T-helper 17 cell (primary cell): ENCODE data around the gene DPH2. TPM values are rescaled to one million over a fixed set of nuclear protein-coding genes. Genes with fewer than 3 reads are reported as not detected.

ENCODE experiments used
- ATAC-seq: fragments of 150-1000 bp; cut with Tn5 transposase; 2 replicates; pipeline ENCODE4 v1.10.0; 2021; ENCODE audit warnings: mild to moderate bottlenecking, moderate library complexity
- DNase-seq, 3 donors: peaks; one replicate each; pipeline versions ENCODE4 v3.0.0 to v3.0.0-alpha.2; 2020 to 2021
- H3K9me3 ChIP-seq: one replicate; pipeline ENCODE4 v1.7.0; 2013; ENCODE audit warnings: low read length, mild to moderate bottlenecking; ENCODE audit not compliant: control insufficient read depth, poor library complexity, severe bottlenecking
- H3K27ac Mint-ChIP-seq: one replicate; pipeline ENCODE4 v1.8.0; 2022; ENCODE audit warnings: mild to moderate bottlenecking, moderate library complexity, mixed read lengths
- H3K27me3 Mint-ChIP-seq: one replicate; pipeline ENCODE4 v1.8.0; 2022; ENCODE audit warnings: mixed read lengths
- H3K36me3 Mint-ChIP-seq: one replicate; pipeline ENCODE4 v1.8.0; 2022; ENCODE audit warnings: low read depth, mixed read lengths
- H3K4me1 Mint-ChIP-seq: one replicate; pipeline ENCODE4 v1.8.0; 2022; ENCODE audit warnings: mild to moderate bottlenecking, mixed read lengths
- H3K4me3 Mint-ChIP-seq: one replicate; pipeline ENCODE4 v1.8.0; 2022; ENCODE audit warnings: mild to moderate bottlenecking, moderate library complexity, mixed read lengths
- total RNA-seq, 4 donors: library from RNA in 2 of 4; stranded (reverse) in 2 of 4; gene quantifications; one replicate each; pipeline ENCODE4 v1.2.3 and lab custom pipeline; 2022 to 2026

DPH2 gene
- total RNA-seq, 2 donors from 2014 or later: 17.7 to 24.4 TPM

- H3K36me3 Mint-ChIP-seq: peaks cover 4% of the 10 kb centered on the region
- no peaks in the 10 kb centered on the region for H3K27me3 Mint-ChIP-seq
- no peaks in the 10 kb centered on the region for H3K9me3 ChIP-seq
- no peak overlapping the region for H3K4me3 Mint-ChIP-seq
- peaks cover 20% of the 10 kb centered on the region for H3K4me1 Mint-ChIP-seq
- DNase-seq (no peak), ATAC-seq (no peak)
- H3K27ac Mint-ChIP-seq: no peak overlapping the region
These were observed 16.3 kb downstream of the DPH2 start for GRCh38 chr1:43985984-43986595.

- no peak for DNase-seq
- Mint-ChIP-seq H3K4me3 (no peak overlapping the region), H3K36me3 (peaks cover 4% of the 10 kb centered on the region), H3K27me3 (no peaks in the 10 kb centered on the region), H3K27ac (no peak overlapping the region), H3K4me1 (peaks cover 24% of the 10 kb centered on the region)
- ATAC-seq: no peak
- H3K9me3 ChIP-seq: no peaks in the 10 kb centered on the region
These were observed 16.9 kb downstream of the DPH2 start for GRCh38 chr1:43986712-43987111.

- Mint-ChIP-seq H3K36me3 (peaks cover 3% of the 10 kb centered on the region), H3K27ac (peak overlapping the region; percentile 65), H3K4me1 (peaks cover 23% of the 10 kb centered on the region), H3K4me3 (no peak overlapping the region), H3K27me3 (no peaks in the 10 kb centered on the region)
- no peak for ATAC-seq
- no peaks in the 10 kb centered on the region for H3K9me3 ChIP-seq
- no peak for DNase-seq
These were observed 17.5 kb downstream of the DPH2 start for GRCh38 chr1:43987159-43987902.

- no peaks in the 10 kb centered on the region for H3K36me3 Mint-ChIP-seq
- H3K9me3 ChIP-seq: no peaks in the 10 kb centered on the region
- H3K4me3 Mint-ChIP-seq: peak overlapping the region; percentile 93
- no peaks in the 10 kb centered on the region for H3K27me3 Mint-ChIP-seq
- peaks cover 19% of the 10 kb centered on the region for H3K4me1 Mint-ChIP-seq
- H3K27ac Mint-ChIP-seq: peak overlapping the region; percentile 85
- DNase-seq (no peak), ATAC-seq (no peak)
These were observed 20.7 kb downstream of the DPH2 start for GRCh38 chr1:43990271-43991199.

- Mint-ChIP-seq H3K4me1 (peaks cover 19% of the 10 kb centered on the region), H3K27me3 (no peaks in the 10 kb centered on the region), H3K4me3 (peak overlapping the region; percentile 93), H3K36me3 (no peaks in the 10 kb centered on the region), H3K27ac (peak overlapping the region; percentile 85)
- H3K9me3 ChIP-seq: no peaks in the 10 kb centered on the region
- ATAC-seq: no peak
- DNase-seq: no peak
These were observed 21.3 kb downstream of the DPH2 start for GRCh38 chr1:43991200-43991475.

- peak; percentile 56 to 74 (median 73) for DNase-seq
- H3K27me3 Mint-ChIP-seq: no peaks in the 10 kb centered on the region
- peak within 1 kb of the TSS; percentile 85 for H3K27ac Mint-ChIP-seq
- no peaks in the 10 kb centered on the region for H3K9me3 ChIP-seq
- H3K4me3 Mint-ChIP-seq: peak within 1 kb of the TSS; percentile 93
- peak; percentile 86 for ATAC-seq
- no peaks in the 10 kb centered on the region for H3K36me3 Mint-ChIP-seq
- peaks cover 20% of the 10 kb centered on the region for H3K4me1 Mint-ChIP-seq
These were observed 21.8 kb downstream of the DPH2 start, which contains the start of gene CCDC24 for GRCh38 chr1:43991476-43992231. Gene CCDC24 (plus strand): TSS chr1:43991599. CDS start chr1:43991879, 280 bp downstream.

GRCh38 chr1:43992232-43992995, 22.6 kb downstream of the DPH2 start:
- Mint-ChIP-seq H3K36me3 (no peaks in the 10 kb centered on the region), H3K4me1 (peaks cover 20% of the 10 kb centered on the region), H3K27me3 (no peaks in the 10 kb centered on the region), H3K4me3 (peak overlapping the region; percentile 93), H3K27ac (peak overlapping the region; percentile 85)
- DNase-seq: no peak
- H3K9me3 ChIP-seq: no peaks in the 10 kb centered on the region
- ATAC-seq: no peak

GRCh38 chr1:43993206-43993914, 23.6 kb downstream of the DPH2 start:
- no peaks in the 10 kb centered on the region for H3K9me3 ChIP-seq
- ATAC-seq (no peak), DNase-seq (no peak)
- H3K4me1 Mint-ChIP-seq: peaks cover 20% of the 10 kb centered on the region
- H3K4me3 Mint-ChIP-seq: peak overlapping the region; percentile 93
- H3K27ac Mint-ChIP-seq: peak overlapping the region; percentile 85
- H3K36me3 Mint-ChIP-seq: no peaks in the 10 kb centered on the region
- H3K27me3 Mint-ChIP-seq: no peaks in the 10 kb centered on the region

- no peak for DNase-seq
- H3K9me3 ChIP-seq: no peaks in the 10 kb centered on the region
- Mint-ChIP-seq H3K27me3 (no peaks in the 10 kb centered on the region), H3K4me1 (peaks cover 20% of the 10 kb centered on the region), H3K27ac (no peak overlapping the region), H3K4me3 (no peak overlapping the region), H3K36me3 (no peaks in the 10 kb centered on the region)
- no peak for ATAC-seq
These were observed 24.3 kb downstream of the DPH2 start for GRCh38 chr1:43994071-43994470.

GRCh38 chr1:43994794-43995790, 25.3 kb downstream of the DPH2 start:
- H3K4me3 Mint-ChIP-seq: no peak overlapping the region
- H3K27me3 Mint-ChIP-seq: no peaks in the 10 kb centered on the region

More at GRCh38 chr1:43994794-43995790, 25.3 kb downstream of the DPH2 start:
- H3K36me3 Mint-ChIP-seq: no peaks in the 10 kb centered on the region
- H3K27ac Mint-ChIP-seq: no peak overlapping the region
- H3K4me1 Mint-ChIP-seq: peaks cover 20% of the 10 kb centered on the region
- no peaks in the 10 kb centered on the region for H3K9me3 ChIP-seq
- DNase-seq (no peak), ATAC-seq (no peak)
